ENCODE measurements around the gene ITGB7. TPM values are rescaled to one million over a fixed set of nuclear protein-coding genes. Genes with fewer than 3 reads are reported as not detected.
"Not testable (repeated sequence)": the region's sequence is repeated elsewhere in the genome, so short reads cannot be mapped to it uniquely, and the experiment has no call there.

ITGB7 gene
- total RNA-seq, 1 donor from 2014 or later, result not detected

- Mint-ChIP-seq H3K27ac (ENCODE audit: unreplicated experiment) (no peak overlapping the region), H3K36me3 (ENCODE audit: unreplicated experiment) (no peaks in the 10 kb centered on the region), H3K4me1 (ENCODE audit: low read depth, unreplicated experiment) (no peaks in the 10 kb centered on the region), H3K27me3 (ENCODE audit: unreplicated experiment) (peaks cover 2% of the 10 kb centered on the region), H3K4me3 (ENCODE audit: unreplicated experiment) (no peak overlapping the region), H3K9me3 (ENCODE audit: unreplicated experiment) (peaks cover 3% of the 10 kb centered on the region)
- DNase-seq, result no peak
- TF ChIP-seq CTCF (IDR thresholded peaks at IDR 0.05; ENCODE audit: partially characterized antibody, unreplicated experiment), result no peak
Measured at GRCh38 chr12:53205747-53206419, 1.2 kb downstream of the ITGB7 start.

DNA sequence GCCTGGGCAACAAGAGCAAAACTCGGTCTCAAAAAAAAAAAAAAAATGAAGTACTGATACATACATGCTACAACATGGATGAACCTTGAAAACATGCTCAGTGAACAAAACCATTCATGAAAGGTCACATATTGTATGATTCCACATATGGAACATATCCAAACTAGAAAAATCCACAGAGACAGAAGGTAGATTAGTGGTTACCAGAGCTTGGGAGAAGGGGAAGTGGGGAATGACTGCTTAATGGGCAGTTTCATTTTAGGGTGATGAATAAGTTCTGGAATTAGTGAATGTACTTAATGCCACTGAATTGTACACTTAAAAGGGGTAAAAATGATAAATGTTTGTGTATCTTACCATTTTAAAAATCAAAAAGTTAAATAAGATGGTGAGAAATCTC, 2.7 kb downstream of the ITGB7 start:
- H3K4me3 Mint-ChIP-seq (ENCODE audit: unreplicated experiment), result no peak overlapping the region
- H3K27me3 Mint-ChIP-seq (ENCODE audit: unreplicated experiment), result peaks cover 2% of the 10 kb centered on the region
- peaks cover 3% of the 10 kb centered on the region for H3K9me3 Mint-ChIP-seq (ENCODE audit: unreplicated experiment)

GRCh38 chr12:53202316-53202715, 4.7 kb downstream of the ITGB7 start:
- peaks cover 11% of the 10 kb centered on the region for H3K27me3 Mint-ChIP-seq (ENCODE audit: unreplicated experiment)
- H3K4me1 Mint-ChIP-seq (ENCODE audit: low read depth, unreplicated experiment); H3K9me3 Mint-ChIP-seq (ENCODE audit: unreplicated experiment); H3K36me3 Mint-ChIP-seq (ENCODE audit: unreplicated experiment); H3K4me3 Mint-ChIP-seq (ENCODE audit: unreplicated experiment); DNase-seq; H3K27ac Mint-ChIP-seq (ENCODE audit: unreplicated experiment): not testable (repeated sequence)

More for the DNA sequence above, 2.7 kb downstream of the ITGB7 start:
- TF ChIP-seq CTCF (IDR thresholded peaks at IDR 0.05; ENCODE audit: partially characterized antibody, unreplicated experiment), result no peak
- no peak for DNase-seq
- no peaks in the 10 kb centered on the region for H3K4me1 Mint-ChIP-seq (ENCODE audit: low read depth, unreplicated experiment)
- no peaks in the 10 kb centered on the region for H3K36me3 Mint-ChIP-seq (ENCODE audit: unreplicated experiment)
- H3K27ac Mint-ChIP-seq (ENCODE audit: unreplicated experiment), result no peak overlapping the region

DNA sequence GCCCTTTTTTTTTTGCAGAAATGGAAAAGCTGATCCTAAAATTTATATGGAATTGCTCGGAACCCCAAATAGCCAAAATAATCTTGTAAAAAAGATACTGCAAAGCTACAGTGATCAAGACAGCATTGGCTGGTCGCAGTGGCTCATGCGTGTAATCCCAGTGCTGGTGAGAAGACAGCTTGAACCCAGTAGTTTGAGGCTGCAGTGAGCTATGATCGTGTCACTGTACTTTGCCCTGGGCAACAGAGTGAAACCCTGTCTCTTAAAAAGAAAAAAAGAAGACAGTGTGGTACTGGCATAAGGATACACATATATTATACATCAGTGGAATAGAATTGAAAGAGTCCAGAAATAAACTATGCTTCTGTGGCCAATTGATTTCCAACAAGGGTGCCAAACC, 5.4 kb downstream of the ITGB7 start:
- Mint-ChIP-seq H3K9me3 (ENCODE audit: unreplicated experiment) (peaks cover 3% of the 10 kb centered on the region), H3K27me3 (ENCODE audit: unreplicated experiment) (peaks cover 14% of the 10 kb centered on the region), H3K36me3 (ENCODE audit: unreplicated experiment) (no peaks in the 10 kb centered on the region), H3K27ac (ENCODE audit: unreplicated experiment) (no peak overlapping the region), H3K4me1 (ENCODE audit: low read depth, unreplicated experiment) (no peaks in the 10 kb centered on the region), H3K4me3 (ENCODE audit: unreplicated experiment) (no peak overlapping the region)
- no peak for TF ChIP-seq CTCF (IDR thresholded peaks at IDR 0.05; ENCODE audit: partially characterized antibody, unreplicated experiment)
- DNase-seq, result no peak

DNA sequence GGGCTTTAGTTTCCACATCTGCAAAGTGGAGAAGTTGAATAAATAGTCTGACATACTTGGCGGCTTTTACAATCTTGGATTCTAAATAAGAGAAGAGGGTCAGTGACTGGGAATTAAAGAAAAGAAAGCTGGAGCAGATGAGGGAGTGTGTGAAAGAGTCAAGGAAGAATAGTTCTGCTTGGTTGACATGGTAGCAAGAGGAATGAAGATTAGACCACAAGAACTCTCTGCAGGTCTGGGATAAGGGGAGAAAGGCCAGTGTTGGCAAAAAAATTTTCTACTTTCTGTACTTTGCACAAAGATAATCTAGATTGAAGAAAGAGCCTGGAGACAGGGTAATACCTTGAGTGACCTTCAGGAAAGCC, 5.9 kb downstream of the ITGB7 start:
- TF ChIP-seq CTCF (IDR thresholded peaks at IDR 0.05; ENCODE audit: partially characterized antibody, unreplicated experiment), result no peak
- Mint-ChIP-seq H3K27ac (ENCODE audit: unreplicated experiment) (no peak overlapping the region), H3K4me3 (ENCODE audit: unreplicated experiment) (no peak overlapping the region), H3K27me3 (ENCODE audit: unreplicated experiment) (peaks cover 14% of the 10 kb centered on the region), H3K36me3 (ENCODE audit: unreplicated experiment) (no peaks in the 10 kb centered on the region), H3K4me1 (ENCODE audit: low read depth, unreplicated experiment) (no peaks in the 10 kb centered on the region), H3K9me3 (ENCODE audit: unreplicated experiment) (peaks cover 3% of the 10 kb centered on the region)
- no peak for DNase-seq
